MCF 10A (cell line): ENCODE measurements around the gene ZNF681. TPM values are rescaled to one million over a fixed set of nuclear protein-coding genes. Genes with fewer than 3 reads are reported as not detected.
"Not testable (repeated sequence)": the region's sequence is repeated elsewhere in the genome, so short reads cannot be mapped to it uniquely, and the experiment has no call there.

Source experiments
- BruUV-seq: library from RNA; stranded (reverse); fragments of 400-500 nt; replicated peaks from 2 replicates; lab custom pipeline; 2021; lab: Mats Ljungman, UMichigan
- CTCF ChIA-PET: fragments of 300-600 bp; sonication (Branson Sonifier 250); formaldehyde crosslinking; extraction: SDS; loops from one replicate; lab custom pipeline; 2021; ENCODE audit warnings: antibody characterized with exemption, inconsistent platforms; lab: Yijun Ruan, JAX
- POLR2A ChIA-PET: fragments of 300-600, 350-650 bp; sonication (Branson Sonifier 250); formaldehyde crosslinking; extraction: SDS; loops from one replicate; lab custom pipeline; 2020; ENCODE audit warnings: antibody characterized with exemption, inconsistent platforms; lab: Yijun Ruan, JAX
- DNase-seq: peaks from one replicate; pipeline ENCODE4 v3.0.0-alpha.2; 2018; ENCODE audit not compliant: unreplicated experiment
- H3K27ac Mint-ChIP-seq: one replicate; pipeline ENCODE4 v1.8.0; 2022; ENCODE audit warnings: mild to moderate bottlenecking, low read depth, mixed read lengths; ENCODE audit not compliant: unreplicated experiment
- H3K27me3 Mint-ChIP-seq: one replicate; pipeline ENCODE4 v1.8.0; 2022; ENCODE audit warnings: mixed read lengths; ENCODE audit not compliant: insufficient read depth, unreplicated experiment
- H3K36me3 Mint-ChIP-seq: one replicate; pipeline ENCODE4 v1.8.0; 2022; ENCODE audit warnings: mild to moderate bottlenecking, moderate library complexity, mixed read lengths; ENCODE audit not compliant: insufficient read depth, unreplicated experiment
- H3K4me1 Mint-ChIP-seq: one replicate; pipeline ENCODE4 v1.8.0; 2022; ENCODE audit warnings: mixed read lengths; ENCODE audit not compliant: insufficient read depth, unreplicated experiment
- H3K4me3 Mint-ChIP-seq: one replicate; pipeline ENCODE4 v1.8.0; 2022; ENCODE audit warnings: mild to moderate bottlenecking, moderate library complexity, mixed read lengths; ENCODE audit not compliant: unreplicated experiment
- H3K9me3 Mint-ChIP-seq: one replicate; pipeline ENCODE4 v1.8.0; 2022; ENCODE audit warnings: mixed read lengths; ENCODE audit not compliant: unreplicated experiment
- CTCF ChIP-seq: fragments of 200-600 bp; IDR thresholded peaks from one replicate; pipeline ENCODE4 v1.8.0; 2022; ENCODE audit warnings: antibody characterized with exemption, mild to moderate bottlenecking; ENCODE audit not compliant: unreplicated experiment
- intact Hi-C: fragments of 100-400 bp; cut with micrococcal nuclease; formaldehyde crosslinking; loops from 2 replicates; pipeline ENCODE4 v1.14.1; 2022
- total RNA-seq: library from RNA; stranded (reverse); gene quantifications from 2 replicates; pipeline ENCODE4 v1.2.3, GENCODE V29; 2022

Gene ZNF681
- total RNA-seq, 1 experiment from 2014 or later: not detected

GRCh38 chr19:23706657-23707056 lies 52.0 kb downstream of the ZNF681 start:
- H3K27me3 Mint-ChIP-seq: no peaks in the 10 kb centered on the region
- H3K27ac Mint-ChIP-seq: no peak overlapping the region
- ChIA-PET POLR2A (no interaction called here), CTCF (no interaction called here)
- no peaks in the 10 kb centered on the region for H3K4me1 Mint-ChIP-seq
- H3K9me3 Mint-ChIP-seq: peaks cover 6% of the 10 kb centered on the region
- no peaks in the 10 kb centered on the region for H3K36me3 Mint-ChIP-seq
- BruUV-seq: no TSS peak
- TF ChIP-seq CTCF: no peak
- no peak overlapping the region for H3K4me3 Mint-ChIP-seq
- intact Hi-C loops: no loop called here
- no peak for DNase-seq

- H3K4me1 Mint-ChIP-seq: peaks cover 12% of the 10 kb centered on the region
- H3K27me3 Mint-ChIP-seq: no peaks in the 10 kb centered on the region
- no TSS peak for BruUV-seq
- peak overlapping the region; percentile 35 for H3K27ac Mint-ChIP-seq
- intact Hi-C loops: no loop called here
- H3K9me3 Mint-ChIP-seq: peaks cover 6% of the 10 kb centered on the region
- no peak for TF ChIP-seq CTCF
- H3K36me3 Mint-ChIP-seq: no peaks in the 10 kb centered on the region
- peak overlapping the region; percentile 53 for H3K4me3 Mint-ChIP-seq
- ChIA-PET POLR2A (interaction anchor here (0.7 to 3.5 kb wide), 7 partner anchors 10 to 334 kb away, joined by 3 to 52 read pairs (median 7); partner anchors contain the start of genes ZNF675 and ZNF91), CTCF (interaction anchor here (0.6 to 1.4 kb wide), 6 partner anchors 8 to 461 kb away, joined by 3 to 7 read pairs (median 3); no protein-coding TSS in a partner anchor)
- peak; percentile 38 for DNase-seq
Measured at GRCh38 chr19:23699521-23699860, 59.2 kb downstream of the ZNF681 start.

GRCh38 chr19:23698711-23699520 lies 59.8 kb downstream of the ZNF681 start:
- Mint-ChIP-seq H3K9me3 (peaks cover 6% of the 10 kb centered on the region), H3K36me3 (no peaks in the 10 kb centered on the region), H3K27me3 (no peaks in the 10 kb centered on the region), H3K4me3 (peak overlapping the region; percentile 53), H3K27ac (peak overlapping the region; percentile 35), H3K4me1 (peaks cover 12% of the 10 kb centered on the region)
- ChIA-PET POLR2A (interaction anchor here (0.6 to 3.5 kb wide), 9 partner anchors 13 to 335 kb away, joined by 3 to 52 read pairs (median 3); partner anchors contain the start of genes ZNF675 and ZNF91), CTCF (interaction anchor here (0.5 to 1.4 kb wide), 7 partner anchors 8 to 461 kb away, joined by 3 to 7 read pairs (median 3); no protein-coding TSS in a partner anchor)
- DNase-seq: peak; percentile 32
- TF ChIP-seq CTCF: no peak
- intact Hi-C loops: no loop called here
- BruUV-seq: no TSS peak

GRCh38 chr19:23692937-23693336 lies 65.8 kb downstream of the ZNF681 start:
- DNase-seq, CTCF ChIA-PET, intact Hi-C loops, BruUV-seq, H3K27ac Mint-ChIP-seq, H3K9me3 Mint-ChIP-seq, H3K4me1 Mint-ChIP-seq, H3K36me3 Mint-ChIP-seq, H3K4me3 Mint-ChIP-seq, H3K27me3 Mint-ChIP-seq: not testable (repeated sequence)
- POLR2A ChIA-PET: interaction anchor here (0.6 kb wide), 1 partner anchor 106 kb away, joined by 3 read pairs; no protein-coding TSS in a partner anchor

Other genes with a start within 250 kb of the ZNF681 start
- gene ZNF675, start 71.7 kb downstream of the ZNF681 start, total RNA-seq: 7.9 and 8.8 TPM in 2 replicates
- gene ZNF726, start 156.0 kb upstream of the ZNF681 start, total RNA-seq: 0.79 and 1.0 TPM in 2 replicates